ENCODE results near the gene SLC2A6. TPM values are rescaled to one million over a fixed set of nuclear protein-coding genes. Genes with fewer than 3 reads are reported as not detected.

Gene SLC2A6
- polyA plus RNA-seq, 1 donor (not counting 4 experiments of a cell fraction or from before 2014, with no cell fraction given) = 15.9 TPM

DNA sequence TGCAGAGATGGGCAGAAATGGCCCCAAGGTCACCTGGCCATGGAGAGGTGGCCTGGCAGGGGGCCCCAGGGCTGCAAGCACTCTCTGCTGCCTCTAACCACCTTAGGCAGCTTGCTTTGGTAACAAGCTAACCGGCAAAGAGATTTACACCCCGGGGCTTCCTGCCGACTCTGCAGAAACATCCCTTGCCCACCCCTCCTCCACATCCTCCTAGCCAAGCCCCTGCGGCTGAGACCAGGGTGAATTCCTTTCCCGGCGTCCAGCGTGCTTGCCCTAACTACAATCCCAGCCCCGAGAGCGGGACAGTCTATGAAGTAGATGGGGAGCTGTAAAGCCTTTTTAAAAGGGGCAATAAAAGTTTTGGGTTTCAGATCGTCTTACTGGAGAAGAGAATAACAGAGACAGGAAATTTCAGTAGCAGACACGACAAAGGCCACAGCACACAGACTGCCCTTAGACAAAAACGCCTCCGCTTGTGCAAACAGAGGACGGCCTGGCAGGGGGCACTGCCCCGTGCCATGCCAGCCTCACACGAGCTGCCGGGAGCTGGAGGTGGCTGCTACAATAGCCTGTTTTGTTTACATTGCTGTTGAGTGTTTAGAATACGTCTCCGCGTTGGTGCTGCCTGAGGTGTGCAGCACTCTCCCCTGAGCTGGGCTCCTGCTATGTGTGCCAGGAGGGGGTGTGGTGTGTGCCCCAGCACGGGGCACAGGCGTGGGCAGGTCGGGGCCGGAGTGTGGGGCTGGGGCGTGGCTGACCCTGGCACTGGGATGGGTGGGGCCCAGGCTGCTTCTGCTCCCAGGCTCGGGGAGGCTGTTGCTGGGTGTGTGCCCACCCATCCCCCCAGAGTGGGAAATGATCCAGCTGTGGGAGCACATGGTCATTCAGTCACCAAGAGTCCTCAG, 30.5 kb upstream of the SLC2A6 start:
- Histone ChIP-seq H3K9ac (ENCODE audit: control insufficient read depth, extremely low read depth, insufficient read depth, low read length) (no peak overlapping the region), H3K9me1 (ENCODE audit: control insufficient read depth, extremely low read depth, insufficient read depth, low read length) (no peaks in the 10 kb centered on the region), H3K27me3 (ENCODE audit: control insufficient read depth, extremely low read depth, insufficient read depth, low read length) (peaks cover 14% of the 10 kb centered on the region), H3K4me1 (ENCODE audit: control insufficient read depth, extremely low read depth, insufficient read depth, low read length) (peaks cover 12% of the 10 kb centered on the region), H3K4me3 (ENCODE audit: control insufficient read depth in 2 of 3, extremely low read depth in 1 of 3, insufficient read depth in 2 of 3, low read depth in 1 of 3, low read length in 3 of 3) (peak overlapping the region in 2 of 3 experiments; percentile 18 to 31), H4K20me1 (ENCODE audit: control insufficient read depth, extremely low read depth, insufficient read depth, low read length) (no peaks in the 10 kb centered on the region), H3K9me3 (ENCODE audit: control insufficient read depth, low read depth, low read length) (peaks cover 2% of the 10 kb centered on the region), H2AFZ (ENCODE audit: control insufficient read depth, low read length) (no peak overlapping the region), H3K36me3 (ENCODE audit: control insufficient read depth in 2 of 2, extremely low read depth in 1 of 2, insufficient read depth in 2 of 2, low read length in 2 of 2) (no peaks in the 10 kb centered on the region), H3K79me2 (ENCODE audit: control insufficient read depth, insufficient read depth, low read length) (no peaks in the 10 kb centered on the region), H3K4me2 (ENCODE audit: control insufficient read depth, extremely low read depth, insufficient read depth, low read depth, low read length) (peak overlapping the region; percentile 65), H3K27ac (ENCODE audit: control insufficient read depth, insufficient read depth, low read length) (no peak overlapping the region)
- TF ChIP-seq EZH2 (IDR thresholded peaks at IDR 0.05; ENCODE audit: low read length) (no peak), CTCF (optimal IDR thresholded peaks at IDR 0.05 in 1 of 3, IDR thresholded peaks at IDR 0.05 in 1 of 3, conservative IDR thresholded peaks at IDR 0.05 in 1 of 3; ENCODE audit: extremely low read depth in 1 of 3, insufficient read depth in 2 of 3, low read length in 3 of 3) (no peak)
- no peak for DNase-seq (ENCODE audit: low read depth, low spot score)
- no peak for FAIRE-seq
- dilution Hi-C loops (cut with MboI; ENCODE audit: extremely low pct_ligation_motif_present, low sequenced_read_pairs) = no loop called here

GRCh38 chr9:133508046-133508445, 29.1 kb upstream of the SLC2A6 start:
- Histone ChIP-seq H4K20me1 (ENCODE audit: control insufficient read depth, extremely low read depth, insufficient read depth, low read length) (no peaks in the 10 kb centered on the region), H3K9me1 (ENCODE audit: control insufficient read depth, extremely low read depth, insufficient read depth, low read length) (no peaks in the 10 kb centered on the region), H3K4me2 (ENCODE audit: control insufficient read depth, extremely low read depth, insufficient read depth, low read depth, low read length) (no peak overlapping the region), H3K4me1 (ENCODE audit: control insufficient read depth, extremely low read depth, insufficient read depth, low read length) (peaks cover 12% of the 10 kb centered on the region), H3K79me2 (ENCODE audit: control insufficient read depth, insufficient read depth, low read length) (no peaks in the 10 kb centered on the region), H3K27me3 (ENCODE audit: control insufficient read depth, extremely low read depth, insufficient read depth, low read length) (peaks cover 8% of the 10 kb centered on the region), H3K9me3 (ENCODE audit: control insufficient read depth, low read depth, low read length) (peaks cover 2% of the 10 kb centered on the region), H3K9ac (ENCODE audit: control insufficient read depth, extremely low read depth, insufficient read depth, low read length) (no peak overlapping the region), H3K36me3 (ENCODE audit: control insufficient read depth in 2 of 2, extremely low read depth in 1 of 2, insufficient read depth in 2 of 2, low read length in 2 of 2) (no peaks in the 10 kb centered on the region), H3K27ac (ENCODE audit: control insufficient read depth, insufficient read depth, low read length) (no peak overlapping the region), H2AFZ (ENCODE audit: control insufficient read depth, low read length) (no peak overlapping the region), H3K4me3 (ENCODE audit: control insufficient read depth in 2 of 3, extremely low read depth in 1 of 3, insufficient read depth in 2 of 3, low read depth in 1 of 3, low read length in 3 of 3) (no peak overlapping the region)
- no peak for DNase-seq (ENCODE audit: low read depth, low spot score)
- dilution Hi-C loops (cut with MboI; ENCODE audit: extremely low pct_ligation_motif_present, low sequenced_read_pairs) = no loop called here
- TF ChIP-seq CTCF (optimal IDR thresholded peaks at IDR 0.05 in 1 of 3, IDR thresholded peaks at IDR 0.05 in 1 of 3, conservative IDR thresholded peaks at IDR 0.05 in 1 of 3; ENCODE audit: extremely low read depth in 1 of 3, insufficient read depth in 2 of 3, low read length in 3 of 3) (no peak), EZH2 (IDR thresholded peaks at IDR 0.05; ENCODE audit: low read length) (no peak)
- FAIRE-seq = no peak

Data from keratinocyte (primary cell).